ENCODE measurements around the gene USP6NL. TPM values are rescaled to one million over a fixed set of nuclear protein-coding genes. Genes with fewer than 3 reads are reported as not detected.

Gene USP6NL
- total RNA-seq (2021) (19.5 to 21.4 TPM (median 20.1 TPM) in 3 replicates), Bru-seq, nascent RNA (percentile 83 among the genes with signal in this experiment)
- long read RNA-seq, experiment 1, full-length matches to known transcripts = 132 of 176 reads
- long read RNA-seq, experiment 1, partial matches to known transcripts = 6 of 176 reads
- long read RNA-seq, experiment 1, other reads (novel, unspliced or antisense) = 38 of 176 reads
- long read RNA-seq, experiment 2, full-length matches to known transcripts = 9 of 32 reads
- long read RNA-seq, experiment 2, partial matches to known transcripts = 18 of 32 reads
- long read RNA-seq, experiment 2, other reads (novel, unspliced or antisense) = 5 of 32 reads
- long read RNA-seq, experiment 3 = 0 reads

GRCh38 chr10:11611248-11612020, at the start of gene USP6NL:
USP6NL (minus strand) TSS chr10:11611650; CDS start chr10:11597634, 14,016 bp downstream.
- H3K27me3 Mint-ChIP-seq (ENCODE audit: low read depth) = no peaks in the 10 kb centered on the region; the same call in 1 of the 2 replicates
- H3K36me3 Mint-ChIP-seq = no peaks in the 10 kb centered on the region
- TF ChIP-seq, protein P1, sequence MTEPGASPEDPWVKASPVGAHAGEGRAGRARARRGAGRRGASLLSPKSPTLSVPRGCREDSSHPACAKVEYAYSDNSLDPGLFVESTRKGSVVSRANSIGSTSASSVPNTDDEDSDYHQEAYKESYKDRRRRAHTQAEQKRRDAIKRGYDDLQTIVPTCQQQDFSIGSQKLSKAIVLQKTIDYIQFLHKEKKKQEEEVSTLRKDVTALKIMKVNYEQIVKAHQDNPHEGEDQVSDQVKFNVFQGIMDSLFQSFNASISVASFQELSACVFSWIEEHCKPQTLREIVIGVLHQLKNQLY (CRISPR knock-in tag; IDR thresholded peaks at IDR 0.05) = no peak
- TF ChIP-seq ESRRA (CRISPR knock-in tag; IDR thresholded peaks at IDR 0.05; ENCODE audit: borderline replicate concordance) = 0 out of 2 replicates have a peak, but pooled peaks have one; percentile 19
- peak; percentile 52; the same call in 1 of the 2 replicates for TF ChIP-seq SP1 (CRISPR knock-in tag; conservative IDR thresholded peaks at IDR 0.05)
- no peak for TF ChIP-seq FOXK1 (CRISPR knock-in tag; IDR thresholded peaks at IDR 0.05)
- no peak for TF ChIP-seq TEAD4 (CRISPR knock-in tag; IDR thresholded peaks at IDR 0.05)
- TF ChIP-seq CREM (CRISPR knock-in tag; IDR thresholded peaks at IDR 0.05) = 0 out of 2 replicates have a peak, but pooled peaks have one; percentile 10
- TF ChIP-seq GABPB1 (CRISPR knock-in tag; IDR thresholded peaks at IDR 0.05) = 0 out of 2 replicates have a peak, but pooled peaks have one; percentile 8
- TF ChIP-seq USF2 (CRISPR knock-in tag; IDR thresholded peaks at IDR 0.05) = peak; percentile 87
- TF ChIP-seq MAX (CRISPR knock-in tag; IDR thresholded peaks at IDR 0.05) = peak; percentile 29; the same call in 1 of the 2 replicates
- TF ChIP-seq E2F4 (CRISPR knock-in tag; IDR thresholded peaks at IDR 0.05; ENCODE audit: borderline replicate concordance, low read depth) = 0 out of 2 replicates have a peak, but pooled peaks have one; percentile 38
- peak; percentile 18; the same call in 1 of the 2 replicates for TF ChIP-seq E2F5 (CRISPR knock-in tag; IDR thresholded peaks at IDR 0.05)
- TF ChIP-seq KAT7 (CRISPR knock-in tag; IDR thresholded peaks at IDR 0.05; ENCODE audit: borderline replicate concordance) = peak; percentile 76; the same call in 1 of the 2 replicates
- 0 out of 2 replicates have a peak, but pooled peaks have one; percentile 9 for TF ChIP-seq ETV6 (CRISPR knock-in tag; IDR thresholded peaks at IDR 0.05)
- TF ChIP-seq ZNF219 (CRISPR knock-in tag; IDR thresholded peaks at IDR 0.05; ENCODE audit: borderline replicate concordance) = 0 out of 2 replicates have a peak, but pooled peaks have one; percentile 44
- TF ChIP-seq ERG (CRISPR knock-in tag; IDR thresholded peaks at IDR 0.05) = no peak
- no peaks in the 10 kb centered on the region for H3K9me3 Mint-ChIP-seq
- peaks cover 28% of the 10 kb centered on the region for H3K4me1 Mint-ChIP-seq
- ChIA-PET CTCF (interaction anchor here (0.7 to 1.3 kb wide), 2 partner anchors 97 to 146 kb away, joined by 3 read pairs; no protein-coding TSS in a partner anchor), POLR2A (no interaction called here)
- H3K27ac Mint-ChIP-seq = peak within 1 kb of the TSS; percentile 93
- H3K4me3 Mint-ChIP-seq = peak within 1 kb of the TSS; percentile 85
- DNase-seq (ENCODE audit: low spot score) (peak; percentile 80), ATAC-seq (peak; percentile 87)

DNA sequence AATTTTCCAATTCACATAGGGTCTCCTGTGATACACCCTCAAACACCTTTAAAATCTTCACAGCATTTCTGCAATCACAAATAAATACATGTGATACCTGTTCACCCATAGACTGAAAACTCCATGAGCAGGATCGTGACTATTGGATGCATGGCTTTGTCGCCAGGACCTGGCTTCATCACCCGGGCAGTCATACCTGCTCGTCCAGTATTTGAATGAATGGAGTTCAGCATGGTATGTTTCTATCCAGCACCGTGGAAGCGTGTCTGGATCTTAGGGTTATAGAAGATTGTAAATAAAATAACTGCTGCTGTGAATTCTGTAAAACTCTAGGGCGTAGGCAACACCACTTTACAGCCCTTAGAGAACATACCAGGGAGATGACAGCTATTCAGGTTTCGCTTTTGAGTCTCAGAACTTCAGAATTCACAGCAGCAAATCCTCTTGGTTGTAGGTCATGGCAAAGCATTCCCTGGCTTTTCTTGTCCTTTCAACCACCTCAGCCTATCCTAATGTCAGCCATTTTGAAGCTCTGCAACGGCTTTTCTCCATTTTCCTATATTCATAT, 47.4 kb upstream of the USP6NL start:
- ChIA-PET CTCF (no interaction called here), POLR2A (interaction anchor here (0.7 kb wide), 1 partner anchor 67 kb away, joined by 3 read pairs; no protein-coding TSS in a partner anchor)
- no peak for TF ChIP-seq JUN (CRISPR knock-in tag; IDR thresholded peaks at IDR 0.05)
- no peak for TF ChIP-seq TP53 (CRISPR knock-in tag; IDR thresholded peaks at IDR 0.05)
- no peak for TF ChIP-seq NFATC4 (CRISPR knock-in tag; IDR thresholded peaks at IDR 0.05)
- TF ChIP-seq SMAD4 (CRISPR knock-in tag; IDR thresholded peaks at IDR 0.05) = no peak
- no peak overlapping the region for H3K27ac Mint-ChIP-seq
- DNase-seq (ENCODE audit: low spot score) (no peak), ATAC-seq (no peak)
- H3K36me3 Mint-ChIP-seq = no peaks in the 10 kb centered on the region
- H3K27me3 Mint-ChIP-seq (ENCODE audit: low read depth) = no peaks in the 10 kb centered on the region
- peaks cover 3% of the 10 kb centered on the region; the same call in 1 of the 2 replicates for H3K4me1 Mint-ChIP-seq
- no peak overlapping the region for H3K4me3 Mint-ChIP-seq
- no peaks in the 10 kb centered on the region for H3K9me3 Mint-ChIP-seq
